GM12878 (cell line): Measurements from ENCODE around the gene DSC3. TPM values are rescaled to one million over a fixed set of nuclear protein-coding genes. Genes with fewer than 3 reads are reported as not detected.

ENCODE experiments used
- ATAC-seq: fragments of 200-7000 bp; cut with Tn5 transposase; 3 replicates; pipeline ENCODE4 v1.9.1; 2020; ENCODE audit warnings: mild to moderate bottlenecking, moderate library complexity
- BruUV-seq: library from RNA; stranded (reverse); fragments of 400-500 nt; replicated peaks from 2 replicates; lab custom pipeline; 2021; lab: Mats Ljungman, UMichigan
- CTCF ChIA-PET: fragments of 300-600 bp; sonication (Branson Sonifier 250); formaldehyde crosslinking; extraction: SDS; loops from one replicate; lab custom pipeline; 2021; ENCODE audit warnings: inconsistent platforms; lab: Yijun Ruan, JAX
- POLR2A ChIA-PET: fragments of 350-600 bp; formaldehyde crosslinking; extraction: SDS; loops from one replicate; lab custom pipeline; 2021; ENCODE audit warnings: inconsistent platforms; lab: Charles Lee
- RAD21 ChIA-PET: fragments of 300-600 bp; sonication (Branson Sonifier 250); formaldehyde crosslinking; loops from one replicate; lab custom pipeline; 2023; ENCODE audit warnings: antibody characterized with exemption; ENCODE audit not compliant: unreplicated experiment; lab: Charles Lee
- SMC1A ChIA-PET: fragments of 300-600 bp; sonication (Branson Sonifier 250); formaldehyde crosslinking; loops from one replicate; lab custom pipeline; 2023; ENCODE audit not compliant: unreplicated experiment, uncharacterized antibody; lab: Charles Lee
- DNase-seq: peaks from one replicate; pipeline ENCODE4 v3.0.0-alpha.2; 2011; ENCODE audit warnings: low read depth, low spot score
- FAIRE-seq: peaks from 3 replicates; lab custom pipeline; 2011; peaks lifted over from hg19 to GRCh38; lab: Jason Lieb, UNC
- H2AFZ ChIP-seq: 2 replicates; pipeline ENCODE4 v1.6.0; 2011; ENCODE audit warnings: low read depth, low read length, control low read depth; ENCODE audit not compliant: control insufficient read depth
- H3K27ac ChIP-seq: 2 replicates; pipeline ENCODE4 v1.5.1; 2011; ENCODE audit warnings: control low read depth; ENCODE audit not compliant: control insufficient read depth, insufficient read depth
- H3K27me3 ChIP-seq, 2 experiments: replicated peaks in 1 of 2; 2 replicates each; pipeline versions ENCODE4 v1.6.0 to v1.6.1; 2011; ENCODE audit warnings: low read length in 1 of 2; ENCODE audit not compliant: control insufficient read depth in 2 of 2, insufficient read depth in 2 of 2
- H3K36me3 ChIP-seq, 2 experiments: 2 replicates each; pipeline ENCODE4 v1.5.1; 2011; ENCODE audit warnings: low read length in 1 of 2; ENCODE audit not compliant: control insufficient read depth in 2 of 2, insufficient read depth in 2 of 2
- H3K4me1 ChIP-seq: 2 replicates; pipeline ENCODE4 v1.6.1; 2011; ENCODE audit warnings: mild to moderate bottlenecking, low read length, moderate library complexity, mixed read lengths; ENCODE audit not compliant: control insufficient read depth, insufficient read depth
- H3K4me2 ChIP-seq: 2 replicates; pipeline ENCODE4 v1.6.0; 2011; ENCODE audit warnings: control low read depth; ENCODE audit not compliant: control insufficient read depth, insufficient read depth
- H3K4me3 ChIP-seq: fragments of 200-600 bp; sonication (generic); 2 replicates; pipeline ENCODE4 v1.5.1; 2016
- H3K79me2 ChIP-seq: 2 replicates; pipeline ENCODE4 v1.6.0; 2011; ENCODE audit warnings: low read length; ENCODE audit not compliant: control insufficient read depth, insufficient read depth
- H3K9ac ChIP-seq: 2 replicates; pipeline ENCODE4 v1.8.0; 2011; ENCODE audit warnings: low read length, control low read depth, mixed read lengths; ENCODE audit not compliant: control insufficient read depth, insufficient read depth
- H3K9me3 ChIP-seq: replicated peaks from 3 replicates; pipeline ENCODE4 v1.5.1; 2011; ENCODE audit warnings: mild to moderate bottlenecking, low read length; ENCODE audit not compliant: control insufficient read depth, insufficient read depth
- H4K20me1 ChIP-seq: 2 replicates; pipeline ENCODE4 v1.6.0; 2011; ENCODE audit not compliant: control insufficient read depth, insufficient read depth
- CBX3 ChIP-seq: fragments of 200-600 bp; sonication (generic); IDR thresholded peaks from 2 replicates; pipeline ENCODE4 v1.6.1; 2016; ENCODE audit warnings: low read depth, borderline replicate concordance
- CHD1 ChIP-seq: IDR thresholded peaks from 2 replicates; pipeline ENCODE4 v1.6.1; 2012; ENCODE audit warnings: low read depth, low read length, improper control_type of control experiment
- CHD2 ChIP-seq: IDR thresholded peaks from 2 replicates; pipeline ENCODE4 v1.6.1; 2011; ENCODE audit warnings: low read depth, low read length, improper control_type of control experiment, borderline replicate concordance
- CHD4 ChIP-seq: fragments of 200-600 bp; sonication (generic); IDR thresholded peaks from 2 replicates; pipeline ENCODE4 v1.6.1; 2016; ENCODE audit warnings: mild to moderate bottlenecking
- ETV6 ChIP-seq, 2 experiments: fragments of 450-650 bp in 1 of 2; IDR thresholded peaks in 1 of 2; conservative IDR thresholded peaks in 1 of 2; 2 replicates each; pipeline ENCODE4 v1.6.1; 2014; ENCODE audit warnings: antibody characterized with exemption in 1 of 2, borderline replicate concordance in 1 of 2, low read depth in 1 of 2, mild to moderate bottlenecking in 1 of 2, moderate library complexity in 1 of 2
- HDAC2 ChIP-seq: fragments of 200-600 bp; sonication (generic); IDR thresholded peaks from 2 replicates; pipeline ENCODE4 v1.6.1; 2017
- HDAC6 ChIP-seq: fragments of 200-600 bp; sonication (generic); IDR thresholded peaks from one replicate; pipeline ENCODE4 v1.8.0; 2017; ENCODE audit warnings: antibody characterized with exemption; ENCODE audit not compliant: unreplicated experiment
- HDGF ChIP-seq: fragments of 450-650 bp; IDR thresholded peaks from 2 replicates; pipeline ENCODE4 v1.6.1; 2016; ENCODE audit warnings: antibody characterized with exemption
- JUNB ChIP-seq: IDR thresholded peaks from 2 replicates; pipeline ENCODE4 v1.6.1; 2016; ENCODE audit warnings: antibody characterized with exemption, mild to moderate bottlenecking
- MTA2 ChIP-seq: fragments of 450-650 bp; IDR thresholded peaks from 2 replicates; pipeline ENCODE4 v1.6.1; 2016; ENCODE audit warnings: low read depth, mild to moderate bottlenecking, moderate library complexity
- PML ChIP-seq: IDR thresholded peaks from 2 replicates; pipeline ENCODE4 v1.6.1; 2012; ENCODE audit warnings: low read length, inconsistent platforms
- POLR2A ChIP-seq: IDR thresholded peaks from 2 replicates; pipeline ENCODE4 v1.6.1; 2011; ENCODE audit warnings: low read depth, mild to moderate bottlenecking, low read length
- RAD51 ChIP-seq: fragments of 450-650 bp; IDR thresholded peaks from 2 replicates; pipeline ENCODE4 v1.6.1; 2016; ENCODE audit warnings: moderate library complexity, mild to moderate bottlenecking, inconsistent platforms
- STAT1 ChIP-seq: fragments of 450-650 bp; conservative IDR thresholded peaks from 2 replicates; pipeline ENCODE4 v1.6.1; 2014; ENCODE audit warnings: antibody characterized with exemption, mild to moderate bottlenecking
- WGBS: methylation state at CpG from one replicate; pipeline ENCODE4 v1.1.6; 2016; ENCODE audit warnings: low lambda C conversion rate; ENCODE audit not compliant: insufficient replicate concordance, insufficient coverage; ENCODE audit errors: missing lambda C conversion rate; 5-methylcytosine and 5-hydroxymethylcytosine counted together
- in situ Hi-C: fragments of 300-500 bp; cut with MboI; formaldehyde crosslinking; loops from 9 replicates; pipeline ENCODE4 v1.14.3; 2018; ENCODE audit warnings: mixed read lengths
- intact Hi-C: fragments of 100-400 bp; cut with micrococcal nuclease; formaldehyde crosslinking; loops from one replicate; pipeline ENCODE4 v1.14.2; 2022; ENCODE audit not compliant: unreplicated experiment
- polyA plus RNA-seq, 11 experiments: library from polyadenylated mRNA; depleted of rRNA in 4 of 11; unstranded in 6 of 11; stranded (reverse) in 5 of 11; fragments of >200 nt; fragmentation: Nextera tagmentation in 4 of 11; fragmentation: Illumina TruSeq in 1 of 11; extraction: Ambion mirVana in 4 of 11; extraction: Trizol in 1 of 11; gene quantifications; 1 replicate in 1 of 11; 2 replicates in 10 of 11; pipeline versions ENCODE4 v1.2.1 to v1.2.3, GENCODE V29; 2011 to 2016; ENCODE audit warnings: inconsistent platforms in 2 of 11, missing spikeins in 2 of 11, low read depth in 1 of 11
- total RNA-seq, 4 experiments: library from RNA; depleted of rRNA in 3 of 4; stranded (reverse); fragments of >200 nt in 3 of 4; fragmentation: Illumina TruSeq in 1 of 4; extraction: Trizol in 1 of 4; gene quantifications; 2 replicates each; pipeline versions ENCODE4 v1.2.1 to v1.2.3, GENCODE V29; 2013 to 2021
- TF ChIP-seq, protein P1 (sequence below): fragments of 450-650 bp; IDR thresholded peaks from 2 replicates; pipeline ENCODE4 v1.6.1; 2017; ENCODE audit warnings: low read depth, mild to moderate bottlenecking, moderate library complexity

The DSC3 gene
- total and polyA plus RNA-seq, 10 of the 15 experiments (the other 5 are each of a cell fraction or from before 2014, with no cell fraction given), result 0.01 to 2.9 (median 1.6) TPM

DNA sequence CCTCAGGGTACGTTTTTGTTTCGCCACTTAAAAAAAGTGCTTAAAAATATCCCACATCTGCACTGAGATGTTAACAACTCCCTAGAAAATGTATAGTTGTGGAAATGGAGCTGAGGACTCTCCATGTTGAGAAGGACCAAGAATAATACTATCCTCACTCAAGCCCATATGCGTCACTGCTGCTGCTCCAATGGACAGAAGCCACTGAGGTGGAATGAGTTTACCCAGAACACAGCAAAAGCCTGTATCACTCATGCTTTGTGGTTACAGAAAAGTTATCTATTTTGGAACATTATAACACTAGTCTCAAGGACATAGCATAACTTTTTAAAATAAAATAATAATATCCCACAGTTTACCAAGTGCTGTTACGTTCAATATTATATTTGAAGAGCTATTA lies 31.9 kb downstream of the DSC3 start:
- no peak overlapping the region for H3K4me2 ChIP-seq
- H3K9ac ChIP-seq, result no peak overlapping the region
- no peaks in the 10 kb centered on the region for H4K20me1 ChIP-seq
- intact Hi-C loops, result no loop called here
- no TSS peak for BruUV-seq
- H3K4me1 ChIP-seq, result no peaks in the 10 kb centered on the region
- ChIA-PET CTCF (no interaction called here), SMC1A (interaction anchor here (1.0 kb wide), 2 partner anchors 10 to 11 kb away, joined by 3 read pairs; no protein-coding TSS in a partner anchor), RAD21 (interaction anchor here (2.0 kb wide), 1 partner anchor 1136 kb away, joined by 4 read pairs; no protein-coding TSS in a partner anchor), POLR2A (no interaction called here)
- peaks cover 0 to 3% of the 10 kb centered on the region in 2 experiments; a peak in 2 of 4 replicates for H3K27me3 ChIP-seq
- H3K9me3 ChIP-seq, result no peaks in the 10 kb centered on the region
- no peak overlapping the region for H3K27ac ChIP-seq
- TF ChIP-seq CHD4, result no peak
- no peak for TF ChIP-seq JUNB
- TF ChIP-seq STAT1, result no peak
- in situ Hi-C loops, result no loop called here
- DNase-seq, result no peak
- FAIRE-seq, result no peak
- H3K79me2 ChIP-seq, result no peaks in the 10 kb centered on the region
- no peak overlapping the region for H3K4me3 ChIP-seq
- H3K36me3 ChIP-seq, result no peaks in the 10 kb centered on the region
- no peak for ATAC-seq
- 38% methylated on average over 4 of the region's 4 CpGs for WGBS
- H2AFZ ChIP-seq, result no peak overlapping the region

DNA sequence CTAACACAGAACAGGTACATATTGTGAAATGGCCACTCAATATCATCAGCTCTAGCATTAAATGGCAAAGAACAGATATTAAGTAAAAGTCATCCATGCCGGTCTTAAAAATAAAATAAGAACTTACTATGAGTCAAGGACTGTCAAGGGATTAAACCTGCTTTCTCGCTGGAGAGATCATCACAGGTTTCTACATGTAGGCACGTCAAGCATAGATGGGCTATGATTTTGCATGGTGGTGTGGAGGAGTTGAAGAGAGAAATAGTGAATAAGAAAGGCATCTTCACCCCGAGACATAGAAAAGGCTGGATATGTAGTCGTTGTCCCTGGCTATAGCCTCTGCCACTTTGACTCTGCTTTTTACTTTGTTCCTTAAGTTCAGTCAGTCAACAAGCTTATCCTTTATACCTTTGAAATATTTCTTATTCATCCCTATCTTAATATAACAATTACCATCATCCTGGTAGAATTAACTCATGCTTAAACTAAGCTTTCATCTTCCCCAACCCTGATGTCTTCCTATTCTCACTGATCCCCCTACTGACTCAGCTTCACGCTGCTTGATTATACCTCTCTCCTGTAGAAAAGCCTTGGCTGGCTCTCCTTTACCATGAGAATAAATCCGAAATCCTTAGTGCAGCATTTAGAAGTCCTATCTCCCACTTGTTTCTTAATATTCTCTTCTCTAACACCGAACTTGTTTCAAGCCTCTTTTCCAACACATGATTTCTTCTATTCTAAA lies 42.5 kb downstream of the DSC3 start:
- RAD21 ChIA-PET, result interaction anchor here (0.9 kb wide), 1 partner anchor 564 kb away, joined by 3 read pairs; no protein-coding TSS in a partner anchor
- no peaks in the 10 kb centered on the region for H3K36me3 ChIP-seq
- in situ Hi-C loops (no loop called here), intact Hi-C loops (no loop called here)
- H3K27ac ChIP-seq, result no peak overlapping the region
- 26% methylated on average over 8 of the region's 8 CpGs for WGBS
- no peaks in the 10 kb centered on the region for H3K4me1 ChIP-seq
- BruUV-seq, result no TSS peak
- H3K9me3 ChIP-seq, result no peaks in the 10 kb centered on the region
- no peak overlapping the region for H3K4me2 ChIP-seq
- H2AFZ ChIP-seq, result no peak overlapping the region
- POLR2A ChIA-PET, result no interaction called here
- no peaks in the 10 kb centered on the region for H4K20me1 ChIP-seq
- H3K4me3 ChIP-seq, result no peak overlapping the region
- no peak for FAIRE-seq
- H3K79me2 ChIP-seq, result no peaks in the 10 kb centered on the region
- H3K9ac ChIP-seq, result no peak overlapping the region
- CTCF ChIA-PET, result interaction anchor here (0.7 to 1.6 kb wide), 9 partner anchors 13 to 723 kb away, joined by 3 to 5 read pairs (median 3); no protein-coding TSS in a partner anchor
- no peak for ATAC-seq
- no peak for DNase-seq
- TF ChIP-seq, protein P1, sequence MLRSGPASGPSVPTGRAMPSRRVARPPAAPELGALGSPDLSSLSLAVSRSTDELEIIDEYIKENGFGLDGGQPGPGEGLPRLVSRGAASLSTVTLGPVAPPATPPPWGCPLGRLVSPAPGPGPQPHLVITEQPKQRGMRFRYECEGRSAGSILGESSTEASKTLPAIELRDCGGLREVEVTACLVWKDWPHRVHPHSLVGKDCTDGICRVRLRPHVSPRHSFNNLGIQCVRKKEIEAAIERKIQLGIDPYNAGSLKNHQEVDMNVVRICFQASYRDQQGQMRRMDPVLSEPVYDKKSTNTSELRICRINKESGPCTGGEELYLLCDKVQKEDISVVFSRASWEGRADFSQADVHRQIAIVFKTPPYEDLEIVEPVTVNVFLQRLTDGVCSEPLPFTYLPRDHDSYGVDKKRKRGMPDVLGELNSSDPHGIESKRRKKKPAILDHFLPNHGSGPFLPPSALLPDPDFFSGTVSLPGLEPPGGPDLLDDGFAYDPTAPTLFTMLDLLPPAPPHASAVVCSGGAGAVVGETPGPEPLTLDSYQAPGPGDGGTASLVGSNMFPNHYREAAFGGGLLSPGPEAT, result no peak
- TF ChIP-seq HDAC6, result no peak
- TF ChIP-seq MTA2, result no peak
- TF ChIP-seq RAD51, result no peak
- TF ChIP-seq CBX3, result no peak
- TF ChIP-seq HDAC2, result no peak
- TF ChIP-seq PML, result no peak
- TF ChIP-seq HDGF, result no peak
- no peak for TF ChIP-seq CHD2
- no peak for TF ChIP-seq CHD1
- no peak for TF ChIP-seq POLR2A
- no peak for TF ChIP-seq ETV6 (conservative IDR thresholded peaks at IDR 0.05 in 1 of 2, IDR thresholded peaks at IDR 0.05 in 1 of 2; ENCODE audit: borderline replicate concordance in 1 of 2, low read depth in 1 of 2)
- peaks cover 0 to 3% of the 10 kb centered on the region in 2 experiments; a peak in 2 of 4 replicates for H3K27me3 ChIP-seq
- SMC1A ChIA-PET, result interaction anchor here (0.8 to 1.5 kb wide), 2 partner anchors 11 kb away, joined by 3 read pairs; no protein-coding TSS in a partner anchor
